Activated effector memory CD4-positive, alpha-beta T cell treated with Interleukin-2 at 50 U/mL for 16 hours (primary cell): ENCODE measurements around the gene SLF1.
"Not testable (repeated sequence)": the region's sequence is repeated elsewhere in the genome, so short reads cannot be mapped to it uniquely, and the experiment has no call there.

Experiments used
- DNase-seq: peaks from one replicate; pipeline ENCODE4 v3.0.0-alpha.2; 2020

SLF1 gene

DNA sequence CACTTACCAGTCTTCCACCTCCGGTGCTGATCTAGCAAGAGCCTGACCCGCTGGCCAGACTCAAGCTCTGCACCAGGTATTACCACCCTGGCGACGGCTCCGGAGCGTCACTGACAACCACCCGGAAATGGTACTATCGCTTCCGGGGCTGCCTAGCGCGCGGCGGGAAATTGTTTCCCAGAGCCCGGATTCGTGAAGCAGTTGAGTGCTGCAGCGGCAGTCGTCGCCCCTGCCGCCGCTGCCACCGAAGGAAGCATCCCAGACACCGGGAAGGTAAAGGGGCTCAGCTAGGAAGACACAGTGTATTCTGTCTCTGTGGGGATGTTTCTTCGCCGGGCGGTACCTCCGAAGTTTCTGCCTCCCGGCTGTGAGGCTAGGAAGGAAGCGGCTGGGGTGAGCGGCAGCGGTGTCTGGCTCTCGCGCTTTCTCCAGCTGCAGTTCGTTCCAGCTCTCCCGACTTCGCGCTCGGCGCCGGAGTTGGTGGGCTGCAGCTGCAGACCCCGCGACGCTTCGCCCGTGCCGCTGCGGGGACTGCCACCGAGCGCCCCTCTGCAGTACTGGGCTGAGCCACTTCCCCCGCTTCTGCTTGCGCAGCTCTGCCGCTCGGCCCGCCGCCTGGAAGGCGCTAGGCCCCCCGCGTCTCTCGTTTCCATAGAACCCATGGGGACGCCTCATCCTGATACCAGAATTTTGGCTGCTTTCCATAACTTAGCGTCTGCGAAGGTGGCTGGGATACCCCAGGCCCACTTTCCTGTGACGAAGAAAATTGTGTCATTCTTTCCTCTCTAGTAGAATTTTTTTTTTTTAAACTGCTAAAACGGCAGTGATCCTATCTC, at the start of gene SLF1, which contains the start of gene KIAA0825:
SLF1 (plus strand) TSS at position 177 of the 836 bp plus-strand sequence. CDS start 10,142 bp downstream, outside the sequence.
KIAA0825 (minus strand) TSS at position 112 of the 836 bp plus-strand sequence. CDS start 81,478 bp downstream, outside the sequence.
- DNase-seq = peak; percentile 80

DNA sequence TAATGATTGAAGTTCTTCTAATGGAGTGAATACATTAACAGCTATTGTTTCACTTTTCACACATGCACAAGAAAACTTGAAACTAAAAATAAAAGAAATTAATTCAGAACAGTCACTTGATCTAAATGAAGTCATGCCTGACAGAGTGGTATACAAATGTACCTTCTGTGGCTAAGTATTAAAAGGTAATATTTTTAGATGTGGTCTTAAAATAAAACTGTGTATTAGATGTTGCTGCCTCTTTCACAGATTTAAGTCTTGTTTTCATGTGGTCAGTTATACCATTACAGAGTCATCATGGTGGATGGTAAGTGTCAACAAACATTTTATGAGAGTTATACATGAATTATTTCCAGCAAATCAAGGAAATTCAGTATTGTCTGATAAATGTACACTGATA, 47.1 kb upstream of the SLF1 start:
- DNase-seq = no peak

DNA sequence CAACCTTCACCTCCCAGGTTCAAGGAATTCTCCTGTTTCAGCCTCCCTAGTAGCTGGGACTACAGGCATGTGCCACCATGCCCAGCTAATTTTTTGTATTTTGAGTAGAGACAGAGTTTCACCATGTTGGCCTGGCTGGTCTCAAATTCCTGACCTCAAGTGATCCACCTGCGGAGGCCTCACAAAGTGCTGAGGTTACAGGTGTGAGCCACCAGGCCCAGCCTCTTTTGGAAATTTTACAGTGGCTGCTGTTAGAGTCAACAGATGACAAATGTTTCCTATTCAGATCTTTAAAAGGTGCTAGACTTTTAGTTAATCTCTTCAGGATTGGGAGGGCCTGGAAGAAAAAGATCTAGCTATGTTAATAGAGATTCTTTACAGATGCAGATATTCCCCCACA, 45.1 kb upstream of the SLF1 start:
- DNase-seq = not testable (repeated sequence)

DNA sequence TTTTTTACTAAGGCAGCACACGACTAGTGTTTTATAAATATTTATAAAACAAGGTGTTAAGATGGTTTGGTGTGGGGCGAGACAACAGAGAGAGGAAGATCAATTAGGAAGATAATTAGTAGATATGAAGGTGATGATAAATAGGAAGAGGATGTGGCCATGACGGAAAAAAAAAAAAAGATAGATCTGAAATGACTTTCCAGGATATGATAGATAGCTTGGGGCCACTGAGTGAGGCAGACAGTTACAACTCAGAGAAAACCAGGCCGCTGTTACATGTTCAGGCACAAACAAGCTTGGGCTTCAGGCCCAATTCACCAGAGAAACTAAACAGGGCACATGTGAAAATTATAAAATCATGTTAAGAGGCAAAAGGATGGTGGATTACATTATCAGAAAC, 43.3 kb upstream of the SLF1 start:
- no peak for DNase-seq

DNA sequence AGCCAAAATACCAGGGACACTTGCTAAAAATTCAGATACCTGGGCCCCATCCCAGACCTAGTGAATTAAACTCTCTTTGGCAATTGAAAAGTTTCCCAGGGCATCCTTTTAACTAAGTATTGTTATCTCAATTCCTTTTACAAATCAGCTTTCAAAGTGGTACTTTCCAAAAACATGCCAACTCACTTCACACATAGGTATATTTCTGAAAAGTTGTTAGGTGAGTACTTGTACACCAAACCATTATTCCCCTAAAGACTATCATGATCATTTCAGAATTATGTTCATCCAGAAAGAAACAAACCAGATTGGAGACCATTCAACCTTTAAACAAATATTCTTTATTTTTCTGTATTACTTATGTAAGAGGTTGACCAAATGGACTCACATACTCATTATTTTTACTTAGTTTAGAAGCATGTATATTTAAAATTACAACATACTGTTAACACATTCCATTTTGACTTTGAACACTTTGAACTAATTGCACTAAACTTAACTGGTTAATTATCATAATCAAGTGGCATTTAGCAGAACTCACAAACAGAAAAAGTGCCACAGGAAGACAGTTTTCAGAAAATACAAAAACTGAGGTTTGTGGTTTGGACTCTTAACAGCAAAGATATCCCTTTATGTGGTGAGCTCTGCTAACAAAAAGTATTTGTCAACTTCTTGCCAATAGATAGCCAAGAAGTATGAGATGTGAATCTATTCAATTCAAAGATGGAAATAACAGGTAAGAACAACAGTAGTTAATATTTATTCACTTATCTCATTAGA, 40.8 kb upstream of the SLF1 start:
- DNase-seq = no peak

DNA sequence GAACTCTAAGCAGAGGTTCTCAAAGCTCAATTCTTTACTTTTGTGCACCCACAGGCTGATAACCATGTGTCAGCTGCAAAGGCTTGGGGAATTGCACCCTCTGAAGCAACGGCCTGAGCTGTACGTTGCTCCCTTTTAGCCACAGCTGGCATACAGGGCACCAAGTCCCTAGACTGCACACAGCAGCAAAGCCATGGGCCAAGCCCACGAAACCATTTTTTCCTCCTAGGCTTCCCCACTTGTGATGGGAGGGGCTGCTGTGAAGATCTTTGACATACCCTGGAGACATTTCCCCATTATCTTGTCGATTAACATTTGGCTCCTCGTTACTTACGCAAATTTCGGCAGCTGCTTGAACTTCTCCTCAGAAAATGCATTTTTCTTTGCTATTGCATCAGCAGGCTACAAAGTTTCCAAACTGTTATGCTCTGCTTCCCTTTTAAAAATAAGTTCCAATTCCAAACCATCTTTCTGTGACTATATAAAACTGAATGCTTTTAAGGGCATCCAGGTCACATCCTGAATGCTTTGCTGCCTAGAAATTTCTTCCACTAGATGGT, 23.1 kb upstream of the SLF1 start:
- DNase-seq = no peak

DNA sequence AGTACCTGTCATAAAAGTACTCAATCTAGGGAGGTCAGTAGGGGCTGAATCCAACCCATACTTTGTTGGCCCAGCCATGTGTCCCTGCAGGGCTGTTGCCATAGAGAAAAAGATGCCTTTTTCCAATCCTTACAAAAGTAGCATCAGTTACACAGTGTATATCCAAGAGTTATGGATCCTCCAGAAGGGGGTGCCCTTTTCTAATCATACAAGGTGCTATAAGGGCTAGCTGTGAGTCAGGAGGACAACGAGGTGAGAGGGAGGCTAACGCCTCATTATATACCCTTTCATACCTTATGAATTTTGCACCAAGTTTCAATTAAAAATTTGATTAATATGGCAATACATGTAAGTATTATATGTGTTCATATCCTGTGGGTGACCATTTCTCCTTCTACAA, 4.9 kb upstream of the SLF1 start:
- no peak for DNase-seq

DNA sequence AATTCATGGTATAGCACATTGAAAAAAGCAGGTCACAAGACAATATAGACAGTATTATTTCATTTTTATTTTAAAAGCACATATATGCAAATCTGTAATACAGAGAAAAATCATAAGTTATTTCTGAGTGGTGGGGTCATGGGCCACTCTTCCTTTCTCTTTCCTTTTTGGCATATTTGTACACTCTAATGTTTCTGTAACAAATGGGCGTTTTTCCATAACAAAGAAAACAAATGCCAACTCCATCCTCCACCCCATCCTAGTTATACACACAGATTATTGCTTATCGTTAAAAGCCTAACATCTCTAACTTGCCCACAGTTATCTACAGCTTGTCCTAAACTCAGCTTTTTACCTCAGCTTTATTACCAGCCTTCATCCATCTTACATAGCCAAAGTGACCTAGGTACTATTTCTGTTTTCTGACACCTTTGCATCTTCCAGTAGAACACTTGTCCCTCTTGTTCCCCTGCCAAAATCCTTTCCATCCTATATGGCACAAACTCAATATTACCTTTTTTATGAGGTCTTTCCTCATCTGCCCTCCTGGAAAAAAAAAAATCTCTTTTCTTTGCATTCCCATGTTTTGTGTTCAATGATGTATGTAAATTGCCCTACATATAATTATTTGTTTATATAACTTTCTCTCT, 4.2 kb upstream of the SLF1 start:
- no peak for DNase-seq

DNA sequence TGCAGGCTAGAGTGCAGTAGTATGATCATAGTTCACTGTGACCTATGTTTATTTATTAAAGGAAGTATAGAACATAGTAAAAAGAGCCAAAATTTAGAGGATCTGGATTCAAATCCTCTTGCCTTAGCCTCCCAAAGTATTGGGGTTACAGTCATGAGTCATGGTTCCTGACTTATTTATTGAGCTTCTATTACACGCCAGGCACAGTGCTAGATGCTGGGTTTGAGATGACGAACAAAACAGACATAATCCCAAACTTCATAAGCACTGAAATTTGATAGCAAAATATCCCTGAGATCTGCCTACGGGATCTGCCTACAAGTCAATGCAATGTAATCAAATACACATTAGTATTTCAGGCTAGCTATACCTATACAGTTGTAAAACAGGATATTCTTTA, 2.6 kb upstream of the SLF1 start:
- DNase-seq = no peak

DNA sequence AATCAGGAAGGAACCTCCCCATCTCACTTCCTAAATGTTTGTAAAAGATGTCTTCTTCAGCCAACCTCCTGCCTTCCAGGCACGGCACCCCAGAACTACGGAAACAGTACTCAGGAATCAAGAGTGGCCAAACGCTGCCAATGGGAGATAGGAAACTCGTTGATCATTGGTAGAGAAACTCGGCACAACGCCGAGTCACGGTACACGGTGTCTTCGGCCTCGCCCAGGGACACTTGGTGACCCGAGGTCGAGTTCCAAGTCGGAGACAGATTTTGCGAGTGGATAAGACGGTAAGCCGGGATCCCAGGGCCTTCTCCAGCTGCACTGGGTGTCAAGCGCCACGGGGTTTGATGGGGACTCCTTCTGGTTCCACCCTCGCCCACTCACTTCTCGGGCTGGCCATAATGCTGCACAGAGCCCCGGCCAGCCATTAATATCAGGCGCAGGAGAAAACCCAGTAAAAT, 408 bp upstream of the SLF1 start:
- no peak for DNase-seq

DNA sequence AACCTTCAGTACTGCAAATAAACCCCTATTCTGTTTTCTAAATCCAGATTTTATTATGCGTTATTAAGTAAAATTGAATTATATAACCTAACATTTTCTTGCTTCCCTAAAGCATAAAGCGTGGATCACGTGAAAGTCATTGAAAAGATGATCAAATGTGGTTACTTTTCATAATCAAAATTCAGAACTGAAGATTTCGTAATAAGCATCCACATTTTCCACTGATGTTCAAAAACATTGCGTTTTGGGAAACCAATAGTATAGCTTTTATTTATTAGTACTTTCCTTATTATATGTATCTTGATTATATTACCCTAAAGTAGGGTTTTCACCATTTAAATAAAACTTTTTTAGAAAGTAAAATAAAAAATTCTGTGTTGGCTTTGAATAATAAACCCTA, 1.8 kb downstream of the SLF1 start:
- DNase-seq = no peak

DNA sequence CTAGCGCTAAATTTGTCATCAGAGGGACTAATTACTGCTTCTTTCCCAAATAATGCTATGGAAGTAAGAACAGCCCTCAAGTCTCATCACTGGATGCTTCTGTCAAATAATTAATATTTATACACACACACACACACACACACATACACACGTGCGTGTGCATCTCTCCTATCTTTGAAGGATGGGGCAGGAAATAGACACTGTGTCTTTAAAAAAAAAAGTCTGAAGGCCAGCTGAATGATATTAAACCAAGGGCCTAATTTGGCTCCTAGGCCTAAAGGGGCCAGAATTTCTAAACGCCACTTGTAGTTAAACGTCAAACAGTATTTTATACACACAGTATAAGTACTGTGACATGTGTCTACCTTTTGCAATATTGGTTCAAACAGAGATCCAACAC, 3.3 kb downstream of the SLF1 start:
- no peak for DNase-seq

DNA sequence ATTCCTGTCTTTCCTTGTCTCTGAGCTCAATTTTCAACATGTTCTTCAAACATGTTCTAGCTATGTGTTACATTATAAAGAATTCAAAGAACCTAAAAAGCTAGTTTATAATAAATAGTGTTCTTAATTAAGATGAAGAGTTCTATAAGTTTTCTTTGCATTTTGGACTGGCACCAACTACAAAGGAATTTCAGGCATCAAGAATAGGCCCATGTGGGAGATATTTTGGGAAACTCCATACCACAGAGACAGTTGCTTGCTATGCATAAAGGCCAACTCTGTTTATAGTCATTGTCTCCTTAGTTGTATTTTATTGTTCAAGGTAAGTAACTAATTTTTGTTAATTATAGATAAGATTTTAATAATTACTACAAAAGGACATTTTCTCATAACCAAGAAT, 4.5 kb downstream of the SLF1 start:
- DNase-seq = no peak

DNA sequence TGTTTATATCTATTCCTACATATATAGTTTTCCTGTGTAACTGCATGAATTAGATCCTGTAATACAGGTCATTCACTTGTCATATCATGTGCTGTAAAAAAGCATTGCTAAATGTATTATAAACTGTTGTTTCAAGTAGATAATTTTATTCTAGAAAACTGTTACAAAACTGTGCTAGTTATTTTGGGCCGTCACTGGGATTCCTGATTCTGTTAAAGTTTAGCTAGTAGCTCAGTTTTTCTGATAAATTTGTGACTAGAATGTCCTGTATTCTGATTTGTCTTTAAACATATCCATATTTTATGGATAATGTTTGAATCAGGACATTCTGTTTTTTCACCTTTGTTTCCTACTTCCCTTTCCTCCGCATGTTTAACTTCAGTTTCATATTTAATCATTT, 5.4 kb downstream of the SLF1 start:
- no peak for DNase-seq

DNA sequence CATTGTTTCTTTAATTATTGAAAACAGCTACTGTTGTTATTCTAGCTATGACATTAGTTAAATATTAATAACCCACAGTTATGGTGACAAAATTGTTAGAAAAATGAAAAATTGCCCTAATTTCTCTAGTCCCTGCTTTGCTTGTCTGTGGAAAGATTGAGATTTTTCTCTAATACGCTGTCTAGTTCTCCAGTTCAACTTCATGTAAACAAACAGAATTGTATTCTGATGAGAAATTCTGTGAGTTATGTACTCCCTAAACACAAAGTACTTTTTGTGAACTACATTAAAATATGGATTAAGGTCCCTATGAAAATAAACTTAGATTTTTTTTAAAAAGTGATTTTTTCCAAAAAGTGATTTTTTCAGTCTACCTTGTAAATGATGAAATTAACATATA, 8.7 kb downstream of the SLF1 start:
- no peak for DNase-seq

DNA sequence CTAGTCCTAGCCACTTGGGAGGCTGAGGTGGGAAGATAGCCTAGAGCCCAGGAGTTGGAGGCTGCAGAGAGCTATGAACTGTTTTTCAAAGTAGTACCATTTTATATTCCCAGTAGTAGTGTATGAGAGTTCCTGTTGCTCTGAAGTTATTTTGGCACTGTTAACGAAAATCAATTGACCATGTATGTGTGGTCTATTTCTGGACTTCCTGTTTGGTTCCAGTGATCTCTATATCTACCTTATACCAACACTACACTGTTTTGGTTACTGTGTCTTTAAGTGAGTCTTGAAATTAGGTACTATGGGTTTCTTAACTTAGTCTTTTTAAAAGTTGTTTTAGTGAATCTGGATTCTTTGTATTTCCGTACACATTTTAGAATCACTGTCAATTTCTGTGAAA, 13.6 kb downstream of the SLF1 start:
- no peak for DNase-seq

DNA sequence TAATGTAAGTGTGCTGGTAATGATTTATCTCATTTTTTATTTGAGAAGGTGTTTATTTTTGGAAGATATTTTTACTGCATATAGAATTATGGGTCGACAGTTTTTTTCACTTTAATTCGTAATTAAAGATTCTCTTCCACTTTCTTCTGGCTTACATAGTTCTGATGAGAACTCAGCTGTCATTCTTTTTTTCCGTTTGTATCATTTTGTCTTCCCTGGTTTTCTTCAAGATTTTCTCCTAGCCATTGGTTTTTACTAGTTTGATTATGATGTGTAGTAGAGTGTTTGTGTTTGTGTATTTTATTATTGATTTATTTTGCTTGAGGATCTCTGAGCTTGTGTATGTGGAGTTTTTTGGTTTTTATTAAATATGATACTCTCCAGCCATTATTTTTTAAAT, 21.7 kb downstream of the SLF1 start:
- DNase-seq = no peak

DNA sequence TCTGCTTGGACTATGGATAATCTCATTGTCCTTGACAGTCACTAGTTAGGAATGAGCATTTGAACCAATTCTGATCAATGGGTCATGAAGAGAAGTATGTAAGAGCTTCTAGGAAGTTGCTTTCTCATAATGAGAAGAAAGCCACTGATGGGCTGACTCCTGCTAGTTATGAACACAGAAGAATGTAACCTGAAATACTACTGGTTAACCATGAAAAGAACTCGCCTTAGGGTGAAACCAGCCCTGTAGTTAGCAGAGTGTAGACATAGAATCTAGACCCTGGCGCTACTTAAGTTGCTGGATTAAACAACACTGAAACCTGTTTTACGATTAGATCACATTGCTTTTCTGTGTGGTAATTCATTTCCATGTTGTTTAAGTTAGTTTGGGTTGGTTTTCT, 26.6 kb downstream of the SLF1 start:
- no peak for DNase-seq

DNA sequence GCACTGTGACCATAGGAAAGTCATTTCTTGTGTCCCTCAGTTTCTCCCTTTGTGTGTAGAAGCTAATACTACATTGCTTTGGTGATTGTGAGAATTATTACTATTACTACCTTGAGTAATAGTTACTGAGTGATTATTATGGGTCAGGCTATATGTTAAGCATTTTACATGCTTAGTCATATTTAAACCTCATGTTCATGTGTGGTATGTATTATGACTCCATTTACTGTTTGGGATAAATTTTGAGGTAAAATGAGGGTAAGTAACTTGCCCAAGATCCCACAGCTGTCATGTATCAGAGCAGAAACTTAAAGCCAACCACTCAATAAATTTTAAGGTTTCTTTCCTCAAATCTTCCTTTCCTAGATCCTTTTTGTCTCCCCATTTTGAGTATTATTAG, 28.3 kb downstream of the SLF1 start:
- no peak for DNase-seq

DNA sequence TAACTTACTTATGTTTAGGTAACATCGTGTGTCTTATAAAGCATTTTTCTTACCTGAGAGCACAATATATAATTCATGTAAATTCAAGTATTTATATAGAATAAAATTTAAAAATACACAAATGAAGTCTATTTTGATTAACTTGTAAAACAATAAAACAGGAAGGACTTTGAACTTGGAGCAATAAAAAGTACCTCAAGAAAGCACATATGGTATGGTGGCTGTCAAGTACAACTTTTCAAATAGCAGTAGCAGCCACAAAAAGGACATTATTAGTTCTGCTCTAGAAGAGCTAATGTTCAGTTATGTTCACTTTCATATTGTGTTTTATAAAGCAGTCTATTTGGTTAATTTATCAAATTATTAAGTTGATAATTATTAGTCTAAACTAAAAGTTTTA, 31.4 kb downstream of the SLF1 start:
- no peak for DNase-seq

DNA sequence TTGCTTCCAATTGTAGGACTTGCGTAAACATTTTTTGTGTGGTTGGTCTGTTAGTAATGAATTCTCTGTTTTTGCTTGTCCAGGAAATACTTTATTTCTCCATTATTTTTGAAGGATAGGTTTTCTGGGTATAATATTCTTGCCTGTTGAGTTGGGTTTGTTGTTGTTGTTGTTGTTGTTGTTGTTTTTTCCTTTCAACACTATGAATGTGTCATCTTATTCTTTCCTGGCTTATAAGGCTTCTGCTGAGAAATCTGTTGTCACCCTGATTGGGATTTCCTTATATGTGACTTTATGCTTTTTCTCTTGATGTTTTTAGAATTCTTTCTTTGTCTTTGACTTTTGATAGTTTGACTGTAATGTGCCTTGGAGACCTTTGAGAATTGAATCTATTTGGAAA, 39.8 kb downstream of the SLF1 start:
- no peak for DNase-seq

DNA sequence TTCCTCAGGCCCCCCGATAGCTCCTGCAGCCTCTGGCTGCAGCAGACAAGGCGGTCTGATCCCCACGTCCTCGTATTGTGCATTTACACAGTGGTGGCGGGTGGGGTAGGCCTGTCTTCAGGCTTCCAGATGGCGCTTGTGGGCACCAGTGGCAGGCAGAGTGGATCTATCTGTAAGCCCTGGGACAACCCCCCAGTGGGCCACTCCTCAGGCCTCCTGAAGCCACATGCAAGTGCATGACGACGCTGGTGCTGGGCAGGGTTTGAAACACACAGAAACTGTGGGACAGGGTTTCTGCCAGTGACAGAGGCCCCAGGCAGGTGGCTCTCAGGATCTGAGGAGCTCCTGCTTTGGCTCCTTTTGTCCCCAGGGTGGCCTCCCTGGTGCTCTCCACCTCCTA, 42.0 kb downstream of the SLF1 start:
- DNase-seq = no peak

DNA sequence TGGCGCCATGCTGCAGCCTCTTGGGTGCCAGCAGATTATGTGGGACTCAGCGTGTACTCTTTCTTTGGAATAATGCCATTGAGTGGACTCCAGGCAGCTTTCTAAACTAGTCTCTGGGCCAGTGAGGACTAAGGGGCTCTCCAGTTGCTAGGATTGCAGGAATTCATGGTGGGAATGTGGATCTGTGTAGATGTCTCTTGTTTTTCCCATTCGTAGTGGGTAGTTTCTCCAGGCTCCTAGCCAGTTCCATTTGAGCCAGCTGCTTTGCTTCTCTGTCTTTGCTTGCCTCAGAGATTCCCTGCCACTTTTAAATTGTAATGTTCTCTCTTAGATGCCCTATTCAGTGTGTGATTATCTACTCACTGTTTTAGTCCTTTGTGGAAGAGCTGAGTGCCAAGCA, 42.6 kb downstream of the SLF1 start:
- no peak for DNase-seq
